Measurements from ENCODE around the gene NKTR. TPM values are rescaled to one million over a fixed set of nuclear protein-coding genes. Genes with fewer than 3 reads are reported as not detected.

NKTR gene
- total RNA-seq, 1 experiment from 2014 or later = 89.3 TPM

GRCh38 chr3:42635111-42635510 is 34.6 kb downstream of the NKTR start:
- CTCF ChIA-PET = interaction anchor here (1.4 kb wide), 1 partner anchor 22 kb away, joined by 4 read pairs; no protein-coding TSS in a partner anchor
- TF ChIP-seq ZNF532 (CRISPR knock-in tag; IDR thresholded peaks at IDR 0.05; ENCODE audit: borderline replicate concordance) (no peak), ERG (CRISPR knock-in tag; IDR thresholded peaks at IDR 0.05) (no peak), E2F4 (CRISPR knock-in tag; IDR thresholded peaks at IDR 0.05; ENCODE audit: borderline replicate concordance, low read depth) (no peak), ZBTB43 (CRISPR knock-in tag; IDR thresholded peaks at IDR 0.05) (no peak), ZNF396 (CRISPR knock-in tag; IDR thresholded peaks at IDR 0.05; ENCODE audit: borderline replicate concordance) (no peak)
- DNase-seq (ENCODE audit: low spot score) = no peak
- POLR2A ChIA-PET = no interaction called here
- Mint-ChIP-seq H3K4me1 (peaks cover 18% of the 10 kb centered on the region), H3K27ac (no peak overlapping the region), H3K36me3 (peaks cover 43% of the 10 kb centered on the region), H3K27me3 (ENCODE audit: low read depth) (no peaks in the 10 kb centered on the region), H3K9me3 (no peaks in the 10 kb centered on the region), H3K4me3 (no peak overlapping the region)
- no peak for ATAC-seq

GRCh38 chr3:42637001-42637400 is 36.5 kb downstream of the NKTR start:
- H3K9me3 Mint-ChIP-seq = no peaks in the 10 kb centered on the region
- ChIA-PET CTCF (interaction anchor here (1.0 kb wide), 1 partner anchor 23 kb away, joined by 3 read pairs; no protein-coding TSS in a partner anchor), POLR2A (no interaction called here)
- ATAC-seq (no peak), DNase-seq (ENCODE audit: low spot score) (no peak)
- TF ChIP-seq ZBTB21 (CRISPR knock-in tag; IDR thresholded peaks at IDR 0.05; ENCODE audit: borderline replicate concordance) = no peak
- no peak for TF ChIP-seq GABPB1 (CRISPR knock-in tag; IDR thresholded peaks at IDR 0.05)
- TF ChIP-seq FOXP1 (CRISPR knock-in tag; IDR thresholded peaks at IDR 0.05; ENCODE audit: borderline replicate concordance) = no peak
- no peak for TF ChIP-seq SMAD3 (CRISPR knock-in tag; IDR thresholded peaks at IDR 0.05; ENCODE audit: borderline replicate concordance)
- no peak for TF ChIP-seq KAT7 (CRISPR knock-in tag; IDR thresholded peaks at IDR 0.05; ENCODE audit: borderline replicate concordance)
- no peak for TF ChIP-seq ZNF671 (CRISPR knock-in tag; IDR thresholded peaks at IDR 0.05)
- no peak for TF ChIP-seq NR1H2 (CRISPR knock-in tag; IDR thresholded peaks at IDR 0.05)
- TF ChIP-seq AR (CRISPR knock-in tag; IDR thresholded peaks at IDR 0.05) = no peak
- TF ChIP-seq EMX1 (CRISPR knock-in tag; IDR thresholded peaks at IDR 0.05) = no peak
- TF ChIP-seq ZNF121 (CRISPR knock-in tag; IDR thresholded peaks at IDR 0.05) = no peak
- no peak for TF ChIP-seq SMAD4 (CRISPR knock-in tag; IDR thresholded peaks at IDR 0.05)
- no peak for TF ChIP-seq NFE2L1 (CRISPR knock-in tag; IDR thresholded peaks at IDR 0.05)
- TF ChIP-seq E2F5 (CRISPR knock-in tag; IDR thresholded peaks at IDR 0.05) = no peak
- TF ChIP-seq CDX4 (CRISPR knock-in tag; IDR thresholded peaks at IDR 0.05; ENCODE audit: borderline replicate concordance) = no peak
- TF ChIP-seq OVOL2 (CRISPR knock-in tag; IDR thresholded peaks at IDR 0.05; ENCODE audit: borderline replicate concordance) = no peak
- no peak for TF ChIP-seq MLX (CRISPR knock-in tag; IDR thresholded peaks at IDR 0.05)
- TF ChIP-seq SP1 (CRISPR knock-in tag; conservative IDR thresholded peaks at IDR 0.05) = no peak
- H3K4me1 Mint-ChIP-seq = no peaks in the 10 kb centered on the region
- no peaks in the 10 kb centered on the region for H3K27me3 Mint-ChIP-seq (ENCODE audit: low read depth)
- H3K27ac Mint-ChIP-seq = no peak overlapping the region
- H3K36me3 Mint-ChIP-seq = peaks cover 39% of the 10 kb centered on the region
- no peak overlapping the region for H3K4me3 Mint-ChIP-seq
